ENCODE data around the gene SLC5A12. TPM values are rescaled to one million over a fixed set of nuclear protein-coding genes. Genes with fewer than 3 reads are reported as not detected.

Gene SLC5A12
- total RNA-seq, 6 experiments from 2014 or later, result 0.20 to 1.2 (median 0.27) TPM; not detected in 2

GRCh38 chr11:26742966-26743365 lies 21.1 kb upstream of the SLC5A12 start:
- DNase-seq (no peak), ATAC-seq (no peak)
- Histone ChIP-seq H3K27me3 (no peaks in the 10 kb centered on the region), H3K4me1 (no peaks in the 10 kb centered on the region), H3K9me3 (no peaks in the 10 kb centered on the region), H3K4me3 (no peak overlapping the region), H3K36me3 (no peaks in the 10 kb centered on the region), H3K27ac (no peak overlapping the region)
- intact Hi-C loops (cut with DNase I), result no loop called here
- 11% methylated on average over 1 of the region's 1 CpG for WGBS (ENCODE audit: insufficient coverage, low coverage, low lambda C conversion rate, missing lambda C conversion rate)
- no peak for TF ChIP-seq POLR2A (IDR thresholded peaks at IDR 0.05)
- TF ChIP-seq, protein P1, sequence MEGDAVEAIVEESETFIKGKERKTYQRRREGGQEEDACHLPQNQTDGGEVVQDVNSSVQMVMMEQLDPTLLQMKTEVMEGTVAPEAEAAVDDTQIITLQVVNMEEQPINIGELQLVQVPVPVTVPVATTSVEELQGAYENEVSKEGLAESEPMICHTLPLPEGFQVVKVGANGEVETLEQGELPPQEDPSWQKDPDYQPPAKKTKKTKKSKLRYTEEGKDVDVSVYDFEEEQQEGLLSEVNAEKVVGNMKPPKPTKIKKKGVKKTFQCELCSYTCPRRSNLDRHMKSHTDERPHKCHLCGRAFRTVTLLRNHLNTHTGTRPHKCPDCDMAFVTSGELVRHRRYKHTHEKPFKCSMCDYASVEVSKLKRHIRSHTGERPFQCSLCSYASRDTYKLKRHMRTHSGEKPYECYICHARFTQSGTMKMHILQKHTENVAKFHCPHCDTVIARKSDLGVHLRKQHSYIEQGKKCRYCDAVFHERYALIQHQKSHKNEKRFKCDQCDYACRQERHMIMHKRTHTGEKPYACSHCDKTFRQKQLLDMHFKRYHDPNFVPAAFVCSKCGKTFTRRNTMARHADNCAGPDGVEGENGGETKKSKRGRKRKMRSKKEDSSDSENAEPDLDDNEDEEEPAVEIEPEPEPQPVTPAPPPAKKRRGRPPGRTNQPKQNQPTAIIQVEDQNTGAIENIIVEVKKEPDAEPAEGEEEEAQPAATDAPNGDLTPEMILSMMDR (IDR thresholded peaks at IDR 0.05), result no peak

GRCh38 chr11:26741036-26741435 lies 19.2 kb upstream of the SLC5A12 start:
- H3K4me3 ChIP-seq, result no peak overlapping the region
- H3K9me3 ChIP-seq, result no peaks in the 10 kb centered on the region
- TF ChIP-seq, protein P1 (IDR thresholded peaks at IDR 0.05), result no peak
- no peak for TF ChIP-seq POLR2A (IDR thresholded peaks at IDR 0.05)
- no peaks in the 10 kb centered on the region for H3K27me3 ChIP-seq
- no peaks in the 10 kb centered on the region for H3K36me3 ChIP-seq
- H3K27ac ChIP-seq, result no peak overlapping the region
- WGBS (ENCODE audit: insufficient coverage, low coverage, low lambda C conversion rate, missing lambda C conversion rate), result 0% methylated on average over 1 of the region's 2 CpGs
- DNase-seq (no peak), ATAC-seq (no peak)
- intact Hi-C loops (cut with DNase I), result no loop called here
- no peaks in the 10 kb centered on the region for H3K4me1 ChIP-seq

DNA sequence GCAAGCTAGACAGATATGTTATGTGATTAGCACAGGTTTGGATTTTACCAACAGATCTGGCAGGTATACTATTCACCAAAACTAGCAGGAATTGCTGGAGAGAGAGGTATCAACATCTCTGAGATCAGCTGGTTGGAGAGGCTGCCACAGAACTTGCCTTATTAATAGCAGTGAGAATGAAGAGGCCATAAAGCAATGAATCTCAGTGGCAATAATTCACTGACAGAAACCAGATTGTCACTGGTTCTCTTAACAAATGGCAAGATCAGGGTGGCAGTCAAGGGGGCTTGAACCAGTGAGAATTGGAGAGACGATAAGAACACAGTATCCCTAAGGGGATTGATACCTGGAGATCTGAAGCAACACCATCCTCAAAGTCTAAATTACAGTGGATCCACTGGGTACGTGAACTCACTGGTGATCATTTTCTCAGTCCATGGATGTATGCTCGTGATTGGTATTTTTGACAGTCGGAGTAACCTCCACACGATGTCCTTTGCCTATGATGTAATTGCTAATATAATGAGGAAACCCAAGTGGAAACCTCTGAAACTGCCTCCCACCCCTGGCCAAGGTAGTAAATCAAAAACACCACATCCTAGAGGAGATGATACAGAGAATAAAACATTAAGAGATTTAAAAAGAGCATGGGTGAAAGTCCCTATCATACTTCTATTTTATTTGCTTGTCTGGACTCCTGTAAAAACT lies 17.7 kb upstream of the SLC5A12 start:
- WGBS (ENCODE audit: insufficient coverage, low coverage, low lambda C conversion rate, missing lambda C conversion rate), result 68% methylated on average over 5 of the region's 5 CpGs
- H3K36me3 ChIP-seq, result no peaks in the 10 kb centered on the region
- ATAC-seq, result no peak

GRCh38 chr11:26734691-26735090 lies 12.8 kb upstream of the SLC5A12 start:
- no peaks in the 10 kb centered on the region for H3K4me1 ChIP-seq
- no peak for DNase-seq
- H3K4me3 ChIP-seq, result no peak overlapping the region
- 73% methylated on average over 4 of the region's 4 CpGs for WGBS (ENCODE audit: insufficient coverage, low coverage, low lambda C conversion rate, missing lambda C conversion rate)
- ATAC-seq, result no peak
- H3K27ac ChIP-seq, result no peak overlapping the region
- no peaks in the 10 kb centered on the region for H3K36me3 ChIP-seq
- intact Hi-C loops (cut with DNase I), result no loop called here
- TF ChIP-seq, protein P1 (IDR thresholded peaks at IDR 0.05), result no peak
- no peak for TF ChIP-seq POLR2A (IDR thresholded peaks at IDR 0.05)
- H3K9me3 ChIP-seq, result no peaks in the 10 kb centered on the region
- no peaks in the 10 kb centered on the region for H3K27me3 ChIP-seq

More for the DNA sequence above, 17.7 kb upstream of the SLC5A12 start:
- intact Hi-C loops (cut with DNase I), result no loop called here
- DNase-seq, result no peak
- Histone ChIP-seq H3K27me3 (no peaks in the 10 kb centered on the region), H3K9me3 (no peaks in the 10 kb centered on the region), H3K4me1 (no peaks in the 10 kb centered on the region), H3K27ac (no peak overlapping the region), H3K4me3 (no peak overlapping the region)
- TF ChIP-seq, protein P1 (IDR thresholded peaks at IDR 0.05), result no peak
- TF ChIP-seq POLR2A (IDR thresholded peaks at IDR 0.05), result no peak
